Kidney (tissue), 14 donors: ENCODE results near the gene GAPDH. TPM values are rescaled to one million over a fixed set of nuclear protein-coding genes. Genes with fewer than 3 reads are reported as not detected.

Experiments
- DNase-seq, 5 donors: peaks; one replicate each; pipeline ENCODE4 v3.0.0-alpha.2; 2013 to 2020
- FAIRE-seq: peaks from 2 replicates; lab custom pipeline; 2012; peaks lifted over from hg19 to GRCh38; lab: Jason Lieb, UNC
- H3K27ac ChIP-seq, 2 donors: one replicate each; pipeline ENCODE4 v1.7.0; 2013; ENCODE audit warnings: low read depth in 2 of 2, low read length in 2 of 2, inconsistent platforms in 1 of 2
- H3K27me3 ChIP-seq: one replicate; pipeline ENCODE4 v1.7.1; 2013; ENCODE audit warnings: low read length, inconsistent platforms; ENCODE audit not compliant: control insufficient read depth, insufficient read depth
- H3K36me3 ChIP-seq, 3 donors: one replicate each; pipeline versions ENCODE4 v1.7.0 to v1.7.1; 2013; ENCODE audit warnings: low read length in 3 of 3, control low read depth in 1 of 3, inconsistent platforms in 1 of 3; ENCODE audit not compliant: insufficient read depth in 3 of 3, control insufficient read depth in 2 of 3
- H3K4me1 ChIP-seq, 3 donors: one replicate each; pipeline versions ENCODE4 v1.7.0 to v1.7.1; 2013; ENCODE audit warnings: low read length in 3 of 3, inconsistent platforms in 1 of 3, low read depth in 1 of 3; ENCODE audit not compliant: control insufficient read depth in 2 of 3, insufficient read depth in 2 of 3
- H3K4me3 ChIP-seq, 3 donors: one replicate each; pipeline versions ENCODE4 v1.7.0 to v1.8.1; 2013; ENCODE audit warnings: low read length in 3 of 3, control low read depth in 1 of 3, inconsistent platforms in 1 of 3
- H3K9ac ChIP-seq, 3 donors: one replicate each; pipeline versions ENCODE4 v1.7.0 to v1.7.1; 2013; ENCODE audit warnings: low read length in 3 of 3, control low read depth in 1 of 3, inconsistent platforms in 1 of 3
- H3K9me3 ChIP-seq, 3 donors: one replicate each; pipeline versions ENCODE4 v1.7.0 to v1.7.1; 2013; ENCODE audit warnings: low read length in 3 of 3, control low read depth in 1 of 3, inconsistent platforms in 1 of 3; ENCODE audit not compliant: control insufficient read depth in 2 of 3, insufficient read depth in 1 of 3
- intact Hi-C: fragments of 100-400 bp; cut with DNase I; formaldehyde crosslinking; loops from one replicate; pipeline ENCODE4 v1.11.1; 2022
- polyA plus RNA-seq: library from polyadenylated mRNA; stranded (reverse); fragments of 350-450 nt; fragmentation: Illumina TruSeq; extraction: RNeasy Lipid Tissue Mini Kit (QIAGEN cat#74804); gene quantifications from one replicate; pipeline ENCODE4 v1.2.3, GENCODE V29; 2014; ENCODE audit warnings: low read depth, low replicate concordance; ENCODE audit not compliant: insufficient read depth
- total RNA-seq: library from RNA; stranded (reverse); fragmentation: NEBNext Ultra II Directional; extraction: Animal tissue kit (Norgen Biotek cat#: 25700); gene quantifications from one replicate; pipeline ENCODE4 v1.2.1, GENCODE V29; 2021
- TF ChIP-seq, protein P1 (sequence below): IDR thresholded peaks from 3 replicates; pipeline ENCODE4 v1.5.1; 2012; ENCODE audit warnings: mild to moderate bottlenecking, moderate library complexity, borderline replicate concordance; ENCODE audit not compliant: insufficient read depth; ENCODE audit errors: extremely low read depth
- donor health status: control.
- donor health status: control.
- donor health status: control.
- donor health status: control.
- donor health status: control.
- donor health status: DM: yes; HTN: yes; CAD: no.
- donor health status: Normal renal cell carcinoma (clear cell type).

Gene GAPDH
- total and polyA plus RNA-seq, 2 donors from 2014 or later, result 1,501 to 4,871 TPM

DNA sequence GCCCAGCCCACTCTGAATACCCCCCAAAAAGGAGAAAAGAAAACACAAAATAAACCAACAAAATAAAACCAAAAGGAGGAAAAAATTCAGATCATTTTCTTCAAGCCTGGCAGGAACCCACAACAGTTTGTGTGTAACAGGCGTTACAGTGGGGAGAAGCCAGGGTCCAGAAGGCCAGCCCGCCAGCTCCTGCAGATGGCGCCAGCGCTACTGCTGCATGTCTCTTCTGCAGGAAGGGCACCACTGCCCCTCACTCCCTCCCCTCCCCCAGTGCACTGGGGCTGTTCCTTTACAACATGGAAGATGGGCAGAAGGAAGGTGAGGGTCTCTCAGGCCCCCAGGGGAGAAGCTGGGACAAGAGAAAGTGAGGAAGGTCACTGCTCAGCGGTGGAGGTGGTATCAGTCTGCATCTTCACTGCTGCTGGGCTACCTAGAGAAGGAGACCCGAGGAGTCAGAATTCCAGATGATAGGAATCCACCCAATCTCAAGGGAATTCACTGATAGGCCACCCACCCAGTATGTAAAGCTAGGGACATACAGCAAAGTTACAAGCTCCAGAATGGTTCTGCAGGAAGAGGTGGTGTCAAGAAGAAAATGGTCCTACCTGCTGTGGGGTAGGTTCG is 36.1 kb downstream of the GAPDH start:
- H3K36me3 ChIP-seq, result peaks cover 2 to 34% (median 28%) of the 10 kb centered on the region in 3 donors
- no peak overlapping the region for H3K27ac ChIP-seq

DNA sequence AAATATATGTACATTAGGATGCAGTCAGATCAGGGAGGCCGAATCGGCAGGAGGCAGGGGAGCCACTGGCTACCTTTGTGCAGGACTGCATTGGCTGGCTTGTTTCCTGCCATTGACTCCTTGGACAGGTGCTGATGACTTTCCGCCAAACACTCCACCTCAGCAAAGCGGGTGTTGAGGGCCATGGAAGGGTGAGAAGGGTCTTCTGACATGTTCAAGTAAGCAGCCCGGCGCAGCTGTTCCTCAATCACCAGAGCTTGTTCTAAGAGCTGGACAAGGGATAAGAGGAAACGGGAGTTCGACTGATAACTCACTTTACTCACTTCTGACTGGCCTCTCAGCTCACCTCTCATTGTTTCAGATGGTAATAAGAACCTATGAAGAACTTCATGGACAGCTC is 38.7 kb downstream of the GAPDH start:
- peaks cover 12 to 59% (median 40%) of the 10 kb centered on the region in 3 donors for H3K36me3 ChIP-seq
- H3K4me1 ChIP-seq, result no peaks in the 10 kb centered on the region
- H3K27me3 ChIP-seq, result no peaks in the 10 kb centered on the region
- H3K9ac ChIP-seq, result no peak overlapping the region
- FAIRE-seq (no peak), DNase-seq (no peak)
- intact Hi-C loops, result no loop called here
- TF ChIP-seq, protein P1, sequence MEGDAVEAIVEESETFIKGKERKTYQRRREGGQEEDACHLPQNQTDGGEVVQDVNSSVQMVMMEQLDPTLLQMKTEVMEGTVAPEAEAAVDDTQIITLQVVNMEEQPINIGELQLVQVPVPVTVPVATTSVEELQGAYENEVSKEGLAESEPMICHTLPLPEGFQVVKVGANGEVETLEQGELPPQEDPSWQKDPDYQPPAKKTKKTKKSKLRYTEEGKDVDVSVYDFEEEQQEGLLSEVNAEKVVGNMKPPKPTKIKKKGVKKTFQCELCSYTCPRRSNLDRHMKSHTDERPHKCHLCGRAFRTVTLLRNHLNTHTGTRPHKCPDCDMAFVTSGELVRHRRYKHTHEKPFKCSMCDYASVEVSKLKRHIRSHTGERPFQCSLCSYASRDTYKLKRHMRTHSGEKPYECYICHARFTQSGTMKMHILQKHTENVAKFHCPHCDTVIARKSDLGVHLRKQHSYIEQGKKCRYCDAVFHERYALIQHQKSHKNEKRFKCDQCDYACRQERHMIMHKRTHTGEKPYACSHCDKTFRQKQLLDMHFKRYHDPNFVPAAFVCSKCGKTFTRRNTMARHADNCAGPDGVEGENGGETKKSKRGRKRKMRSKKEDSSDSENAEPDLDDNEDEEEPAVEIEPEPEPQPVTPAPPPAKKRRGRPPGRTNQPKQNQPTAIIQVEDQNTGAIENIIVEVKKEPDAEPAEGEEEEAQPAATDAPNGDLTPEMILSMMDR, result no peak
- no peak overlapping the region for H3K4me3 ChIP-seq
- no peaks in the 10 kb centered on the region for H3K9me3 ChIP-seq
- H3K27ac ChIP-seq, result no peak overlapping the region

More for the DNA sequence above, 36.1 kb downstream of the GAPDH start:
- Histone ChIP-seq H3K9ac (no peak overlapping the region), H3K27me3 (no peaks in the 10 kb centered on the region), H3K4me1 (peaks cover 0 to 9% (median 5%) of the 10 kb centered on the region in 3 donors), H3K4me3 (no peak overlapping the region), H3K9me3 (no peaks in the 10 kb centered on the region)
- TF ChIP-seq, protein P1, result peak; percentile 35
- FAIRE-seq (no peak), DNase-seq (peak in 4 of 5 donors; percentile 34 to 62 (median 57))
- intact Hi-C loops, result no loop called here

DNA sequence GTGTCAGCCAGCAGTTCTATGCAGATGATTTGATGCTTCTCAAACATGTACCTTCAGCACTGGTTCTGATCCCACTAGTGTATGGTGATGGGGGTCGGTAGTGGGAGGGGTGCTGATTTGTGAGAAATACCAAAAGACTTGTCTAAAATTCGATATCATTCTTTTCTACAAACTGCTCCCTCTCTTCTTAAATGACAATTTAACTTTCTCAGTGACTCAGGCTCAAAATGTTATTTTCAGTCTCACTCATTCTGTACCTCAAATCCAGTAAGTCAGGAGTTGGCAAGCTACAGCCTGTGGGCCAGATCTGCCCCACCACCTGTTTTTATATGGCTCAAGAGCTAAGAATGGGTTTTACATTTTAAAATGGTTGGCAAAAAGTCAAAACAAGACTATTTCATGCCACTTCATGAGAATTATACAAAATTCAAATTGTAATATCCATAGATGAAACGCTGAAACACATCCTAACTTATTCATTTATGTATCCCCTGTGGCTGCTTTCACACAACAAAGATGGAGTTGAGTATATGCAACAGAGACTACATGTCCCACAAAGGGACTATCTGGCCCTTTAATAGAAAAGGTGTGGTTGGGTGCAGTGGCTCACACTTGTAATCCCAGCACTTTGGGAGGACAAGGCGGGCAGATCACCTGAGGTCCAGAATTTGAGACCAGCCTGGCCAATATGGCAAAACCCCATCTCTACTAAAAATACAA is 40.4 kb downstream of the GAPDH start:
- no peaks in the 10 kb centered on the region for H3K9me3 ChIP-seq
- H3K27ac ChIP-seq, result no peak overlapping the region
- DNase-seq (no peak), FAIRE-seq (no peak)
- intact Hi-C loops, result no loop called here
- no peak overlapping the region for H3K9ac ChIP-seq
- no peaks in the 10 kb centered on the region for H3K27me3 ChIP-seq
- H3K4me1 ChIP-seq, result no peaks in the 10 kb centered on the region
- TF ChIP-seq, protein P1, result no peak
- H3K36me3 ChIP-seq, result peaks cover 15 to 62% (median 48%) of the 10 kb centered on the region in 3 donors
- no peak overlapping the region for H3K4me3 ChIP-seq
